ENCODE data around the gene UPK3BL1. TPM values are rescaled to one million over a fixed set of nuclear protein-coding genes. Genes with fewer than 3 reads are reported as not detected.
A peak's percentile ranks its signal among the peaks of the same experiment; 100 is the strongest.
"Not testable (repeated sequence)": the region's sequence is repeated elsewhere in the genome, so short reads cannot be mapped to it uniquely, and the experiment has no call there.

The UPK3BL1 gene, protein sequence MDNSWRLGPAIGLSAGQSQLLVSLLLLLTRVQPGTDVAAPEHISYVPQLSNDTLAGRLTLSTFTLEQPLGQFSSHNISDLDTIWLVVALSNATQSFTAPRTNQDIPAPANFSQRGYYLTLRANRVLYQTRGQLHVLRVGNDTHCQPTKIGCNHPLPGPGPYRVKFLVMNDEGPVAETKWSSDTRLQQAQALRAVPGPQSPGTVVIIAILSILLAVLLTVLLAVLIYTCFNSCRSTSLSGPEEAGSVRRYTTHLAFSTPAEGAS
- total RNA-seq = 10 to 100 TPM; 13.3 to 58.8 TPM

DNA sequence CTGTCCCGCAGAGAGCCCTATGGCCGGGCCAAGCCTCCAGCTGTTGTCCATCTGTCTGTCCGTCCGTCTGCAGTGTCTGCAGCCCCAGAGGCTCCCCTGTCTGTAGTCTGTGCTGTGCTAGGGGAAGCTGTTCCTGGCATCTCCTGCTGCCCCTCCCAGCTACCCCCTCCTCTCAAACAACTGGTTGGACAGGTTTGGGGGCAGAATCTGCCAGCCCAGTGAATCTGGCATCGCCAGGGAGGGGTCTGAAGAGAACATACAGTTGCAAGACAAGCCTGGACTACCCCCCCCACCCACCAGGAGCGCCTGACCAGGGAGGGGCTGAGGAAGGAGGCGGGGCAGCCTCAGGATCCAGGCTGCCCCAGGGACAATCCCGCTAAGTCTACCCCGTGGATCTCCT is at the start of gene UPK3BL1:
UPK3BL1 (minus strand) TSS at position 101 of the 400 bp plus-strand sequence; CDS start at position 51, 50 bp downstream.
- not testable (repeated sequence) for DNase-seq; H3K36me3 Mint-ChIP-seq (ENCODE audit: insufficient read depth in 2 of 2); H3K4me1 Mint-ChIP-seq (ENCODE audit: low read depth); H3K27me3 Mint-ChIP-seq (ENCODE audit: low read depth); H3K4me3 Mint-ChIP-seq; ATAC-seq (replicated peaks in 1 of 2); H3K9me3 Mint-ChIP-seq; H3K27ac Mint-ChIP-seq

DNA sequence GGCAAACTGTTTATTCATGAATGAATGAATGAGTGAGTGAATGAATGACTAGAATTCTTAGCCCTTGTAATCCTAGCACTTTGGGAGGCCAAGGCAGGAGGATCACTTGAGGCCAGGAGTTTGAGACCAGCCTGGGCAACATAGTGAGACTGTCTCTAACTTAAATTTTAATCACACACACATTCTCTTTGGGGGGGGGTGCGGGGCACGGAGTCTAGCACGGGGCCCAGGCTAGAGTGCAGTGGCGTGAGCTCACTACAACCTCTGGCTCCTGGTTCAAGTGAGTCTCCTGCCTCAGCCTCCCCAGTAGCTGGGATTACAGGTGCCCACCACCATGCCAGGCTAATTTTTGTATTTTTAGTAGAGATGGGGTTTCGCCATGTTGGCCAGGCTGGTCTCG is 48.0 kb upstream of the UPK3BL1 start:
- H3K9me3 Mint-ChIP-seq; H3K27ac Mint-ChIP-seq; H3K27me3 Mint-ChIP-seq (ENCODE audit: low read depth); ATAC-seq (replicated peaks in 1 of 2); H3K4me3 Mint-ChIP-seq; H3K36me3 Mint-ChIP-seq (ENCODE audit: insufficient read depth in 2 of 2); H3K4me1 Mint-ChIP-seq (ENCODE audit: low read depth); DNase-seq: not testable (repeated sequence)

DNA sequence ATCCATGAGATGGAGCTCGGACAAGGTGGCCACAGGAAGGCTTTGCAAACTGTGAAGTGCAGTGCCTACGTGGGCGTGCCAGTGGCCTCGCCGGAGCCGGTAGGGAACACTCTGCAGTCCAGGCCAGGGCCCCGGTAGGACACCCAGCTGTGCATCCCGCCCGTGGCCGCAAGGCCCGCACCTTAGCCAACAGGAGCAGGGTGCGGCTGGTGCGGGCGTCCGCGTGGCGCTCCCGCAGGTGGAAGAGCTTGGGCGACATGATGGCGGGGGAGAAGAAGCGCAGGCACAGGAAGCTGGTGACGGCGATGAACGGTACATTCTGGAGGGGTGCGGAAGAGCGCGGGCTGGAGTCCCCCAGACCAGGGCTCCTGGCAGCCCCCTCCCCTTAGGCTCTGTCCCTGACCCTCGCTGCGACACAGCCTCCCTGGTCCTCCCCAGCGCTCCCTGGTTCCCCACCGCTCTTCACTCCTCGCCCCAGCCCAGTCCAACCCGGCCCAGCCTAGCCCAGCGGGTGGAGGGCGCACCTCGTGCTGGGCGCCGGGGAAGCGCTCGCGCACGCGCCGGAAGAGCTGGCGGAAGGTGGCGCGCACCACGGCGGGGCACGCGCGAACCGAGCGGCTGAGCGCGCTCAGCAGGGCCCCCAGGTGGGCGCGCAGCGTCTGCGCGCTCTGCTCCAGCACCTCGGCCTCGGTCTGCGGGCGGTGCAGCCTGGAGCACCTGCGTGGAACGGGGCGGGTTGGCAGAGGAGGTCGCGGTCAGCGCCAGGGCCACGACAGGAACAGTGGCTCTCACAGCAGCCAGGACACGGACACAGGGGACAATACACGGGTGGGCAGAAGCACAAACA is 47.1 kb upstream of the UPK3BL1 start:
- not testable (repeated sequence) for H3K36me3 Mint-ChIP-seq (ENCODE audit: insufficient read depth in 2 of 2); H3K4me3 Mint-ChIP-seq; H3K27me3 Mint-ChIP-seq (ENCODE audit: low read depth); H3K9me3 Mint-ChIP-seq; H3K27ac Mint-ChIP-seq; H3K4me1 Mint-ChIP-seq (ENCODE audit: low read depth)
- DNase-seq = peak in 1 of 2 donors; percentile 12
- peak; percentile 80 to 82 for ATAC-seq (replicated peaks in 1 of 2)

DNA sequence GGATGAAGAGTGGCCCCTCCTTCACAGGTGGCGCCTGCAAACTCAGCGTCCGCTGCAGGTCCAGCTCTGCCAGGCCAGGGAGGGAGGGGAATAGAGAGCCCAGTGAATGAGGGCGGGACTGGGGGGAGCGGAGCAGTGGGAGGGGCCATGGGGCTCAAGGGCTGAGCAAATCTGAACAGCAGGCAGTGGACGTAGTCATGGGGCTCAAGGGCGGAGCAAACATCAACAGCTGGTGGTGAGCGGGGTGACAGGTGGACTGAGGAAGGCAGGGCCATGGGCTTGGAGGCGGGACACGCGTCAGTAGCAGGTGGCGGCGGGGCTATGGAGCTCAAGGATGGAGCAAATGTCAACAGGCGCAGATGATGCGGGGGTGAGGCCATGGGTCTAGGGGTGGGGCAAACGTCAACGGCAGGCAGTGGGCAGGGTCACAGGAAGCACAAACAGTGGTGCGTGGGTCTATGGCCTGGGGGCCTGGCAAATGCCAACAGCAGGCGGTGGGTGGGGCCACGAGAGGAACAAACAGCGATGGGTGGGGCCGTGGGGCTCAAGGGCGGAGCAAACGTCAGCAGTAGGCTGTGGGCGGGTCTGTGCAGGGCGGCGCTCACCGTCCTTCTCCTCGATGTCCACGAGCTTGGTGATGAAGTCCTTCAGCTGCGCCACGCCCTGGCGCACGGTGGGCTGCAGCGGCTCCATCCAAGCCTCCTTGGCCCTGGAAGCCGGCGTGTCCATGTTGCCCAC is 45.9 kb upstream of the UPK3BL1 start:
- H3K4me1 Mint-ChIP-seq (ENCODE audit: low read depth); DNase-seq; H3K27me3 Mint-ChIP-seq (ENCODE audit: low read depth); H3K9me3 Mint-ChIP-seq; H3K27ac Mint-ChIP-seq; H3K36me3 Mint-ChIP-seq (ENCODE audit: insufficient read depth in 2 of 2); H3K4me3 Mint-ChIP-seq: not testable (repeated sequence)
- peak; percentile 84 to 89 for ATAC-seq (replicated peaks in 1 of 2)

DNA sequence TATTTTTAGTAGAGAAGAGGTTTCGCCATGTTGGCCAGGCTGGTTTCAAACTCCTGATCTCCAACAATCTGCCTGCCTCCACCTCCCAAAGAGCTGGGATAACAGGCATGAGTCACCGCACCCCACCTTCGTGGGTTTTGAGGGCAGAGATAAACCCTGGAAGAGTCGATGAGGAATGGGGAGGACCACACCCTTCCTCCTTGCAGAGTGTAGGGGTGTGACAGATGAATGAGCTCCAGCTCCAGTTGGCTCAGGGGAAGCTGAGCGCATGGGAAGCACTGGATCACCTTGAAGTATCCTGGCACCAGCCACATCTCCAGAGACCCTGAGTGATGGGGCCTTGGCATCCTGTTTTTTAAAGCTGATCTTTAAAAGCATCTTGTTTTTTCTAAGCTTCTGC is 40.0 kb upstream of the UPK3BL1 start:
- H3K36me3 Mint-ChIP-seq (ENCODE audit: insufficient read depth in 2 of 2); H3K4me1 Mint-ChIP-seq (ENCODE audit: low read depth); DNase-seq; ATAC-seq (replicated peaks in 1 of 2); H3K4me3 Mint-ChIP-seq; H3K27me3 Mint-ChIP-seq (ENCODE audit: low read depth); H3K27ac Mint-ChIP-seq; H3K9me3 Mint-ChIP-seq: not testable (repeated sequence)

DNA sequence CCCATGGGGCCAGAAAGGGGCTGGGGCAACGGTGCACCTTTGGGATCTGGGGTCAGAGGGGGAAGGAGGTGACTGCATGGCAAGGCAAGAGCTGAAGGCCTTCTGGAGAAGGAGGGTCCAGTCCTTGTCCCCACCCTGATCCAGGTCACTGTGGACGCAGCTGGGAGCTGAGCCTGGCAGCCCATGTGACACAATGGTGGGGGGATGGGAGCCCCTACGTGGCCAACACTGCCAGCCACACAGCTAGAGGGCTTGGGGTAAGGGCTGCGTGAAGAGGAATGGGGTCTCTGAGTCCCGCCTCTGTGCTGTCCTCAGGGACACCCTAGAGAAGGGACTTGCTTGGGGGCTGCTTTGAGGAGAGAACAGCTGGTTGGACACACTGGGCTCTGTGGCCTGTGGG is 38.2 kb upstream of the UPK3BL1 start:
- H3K27ac Mint-ChIP-seq; H3K27me3 Mint-ChIP-seq (ENCODE audit: low read depth); ATAC-seq (replicated peaks in 1 of 2); DNase-seq; H3K36me3 Mint-ChIP-seq (ENCODE audit: insufficient read depth in 2 of 2); H3K9me3 Mint-ChIP-seq; H3K4me3 Mint-ChIP-seq; H3K4me1 Mint-ChIP-seq (ENCODE audit: low read depth): not testable (repeated sequence)

DNA sequence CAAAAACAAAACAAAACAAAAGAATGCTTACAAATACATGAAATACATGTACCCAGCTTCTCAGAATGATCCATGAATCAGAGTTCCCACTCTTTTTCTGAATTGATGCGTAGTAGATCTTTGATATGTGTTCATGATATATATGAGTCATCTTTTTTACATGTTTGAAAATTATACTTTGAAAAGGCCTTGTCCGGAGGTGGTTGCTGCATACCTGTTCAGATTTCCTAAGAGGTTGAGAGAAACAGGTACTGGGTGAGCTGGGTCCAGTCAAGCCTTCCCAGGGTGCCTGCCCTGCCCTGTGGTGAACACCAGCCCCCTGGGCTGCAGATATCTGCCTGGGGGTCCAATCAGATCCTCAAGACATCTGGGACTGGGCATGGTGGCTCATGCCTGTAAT is 33.0 kb upstream of the UPK3BL1 start:
- ATAC-seq (replicated peaks in 1 of 2) (peak; percentile 64 to 70), DNase-seq (peak; percentile 22 to 36)
- not testable (repeated sequence) for H3K9me3 Mint-ChIP-seq; H3K36me3 Mint-ChIP-seq (ENCODE audit: insufficient read depth in 2 of 2); H3K4me1 Mint-ChIP-seq (ENCODE audit: low read depth); H3K27ac Mint-ChIP-seq; H3K4me3 Mint-ChIP-seq; H3K27me3 Mint-ChIP-seq (ENCODE audit: low read depth)

DNA sequence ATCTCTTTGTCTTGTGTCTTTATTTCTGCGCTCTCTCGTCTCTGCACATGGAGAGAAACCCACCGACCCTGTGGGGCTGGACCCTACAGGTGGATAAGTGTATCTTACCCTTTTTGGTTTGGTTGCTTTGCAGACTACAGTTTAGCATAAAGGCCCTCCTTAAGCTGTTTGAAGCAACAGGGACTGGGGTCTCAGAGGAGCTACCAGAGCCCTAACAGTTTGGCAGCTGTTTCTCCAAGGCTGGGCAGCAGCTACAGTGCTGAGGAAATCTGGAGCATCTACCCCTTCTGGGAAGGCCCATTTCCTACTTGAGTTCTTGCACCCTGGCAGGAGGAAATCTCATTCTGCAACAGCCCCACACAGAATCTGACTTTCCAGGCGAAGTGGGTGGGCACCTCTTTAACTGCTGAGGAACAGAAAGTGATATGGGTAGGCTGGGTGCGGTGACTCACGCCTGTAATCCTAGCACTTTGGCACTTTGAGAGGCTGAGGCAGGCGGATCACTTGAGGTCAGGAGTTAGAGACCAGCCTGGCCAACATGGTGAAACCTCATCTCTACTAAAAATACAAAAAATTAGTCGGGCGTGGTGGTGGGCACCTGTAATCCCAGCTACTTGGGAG is 31.0 kb upstream of the UPK3BL1 start:
- ATAC-seq (replicated peaks in 1 of 2) = peak in 1 of 2 donors; percentile 14
- not testable (repeated sequence) for H3K36me3 Mint-ChIP-seq (ENCODE audit: insufficient read depth in 2 of 2)

DNA sequence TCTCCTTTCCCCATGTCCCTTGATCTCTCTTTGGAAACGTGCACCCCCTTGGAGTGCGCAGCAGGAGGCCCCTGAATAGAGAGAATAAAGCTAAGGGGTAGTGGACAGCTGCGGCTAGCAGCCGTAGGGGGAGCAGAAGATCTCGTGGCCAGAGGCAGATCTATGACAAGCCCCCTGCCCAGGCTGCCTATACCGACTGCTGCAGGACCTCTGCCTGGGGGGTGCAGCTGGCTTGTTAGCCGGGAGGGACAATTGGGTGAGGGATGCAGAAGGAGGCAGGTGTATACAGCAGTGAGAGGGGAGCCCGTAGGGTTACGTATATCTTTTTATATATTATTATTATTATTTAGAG is 29.3 kb upstream of the UPK3BL1 start:
- H3K4me3 Mint-ChIP-seq; DNase-seq; H3K36me3 Mint-ChIP-seq (ENCODE audit: insufficient read depth in 2 of 2); H3K9me3 Mint-ChIP-seq; H3K27ac Mint-ChIP-seq; H3K27me3 Mint-ChIP-seq (ENCODE audit: low read depth); H3K4me1 Mint-ChIP-seq (ENCODE audit: low read depth): not testable (repeated sequence)
- ATAC-seq (replicated peaks in 1 of 2) = peak; percentile 30 to 43

More for the DNA sequence above, 31.0 kb upstream of the UPK3BL1 start:
- H3K9me3 Mint-ChIP-seq; H3K4me3 Mint-ChIP-seq; DNase-seq; H3K4me1 Mint-ChIP-seq (ENCODE audit: low read depth); H3K27me3 Mint-ChIP-seq (ENCODE audit: low read depth); H3K27ac Mint-ChIP-seq: not testable (repeated sequence)

DNA sequence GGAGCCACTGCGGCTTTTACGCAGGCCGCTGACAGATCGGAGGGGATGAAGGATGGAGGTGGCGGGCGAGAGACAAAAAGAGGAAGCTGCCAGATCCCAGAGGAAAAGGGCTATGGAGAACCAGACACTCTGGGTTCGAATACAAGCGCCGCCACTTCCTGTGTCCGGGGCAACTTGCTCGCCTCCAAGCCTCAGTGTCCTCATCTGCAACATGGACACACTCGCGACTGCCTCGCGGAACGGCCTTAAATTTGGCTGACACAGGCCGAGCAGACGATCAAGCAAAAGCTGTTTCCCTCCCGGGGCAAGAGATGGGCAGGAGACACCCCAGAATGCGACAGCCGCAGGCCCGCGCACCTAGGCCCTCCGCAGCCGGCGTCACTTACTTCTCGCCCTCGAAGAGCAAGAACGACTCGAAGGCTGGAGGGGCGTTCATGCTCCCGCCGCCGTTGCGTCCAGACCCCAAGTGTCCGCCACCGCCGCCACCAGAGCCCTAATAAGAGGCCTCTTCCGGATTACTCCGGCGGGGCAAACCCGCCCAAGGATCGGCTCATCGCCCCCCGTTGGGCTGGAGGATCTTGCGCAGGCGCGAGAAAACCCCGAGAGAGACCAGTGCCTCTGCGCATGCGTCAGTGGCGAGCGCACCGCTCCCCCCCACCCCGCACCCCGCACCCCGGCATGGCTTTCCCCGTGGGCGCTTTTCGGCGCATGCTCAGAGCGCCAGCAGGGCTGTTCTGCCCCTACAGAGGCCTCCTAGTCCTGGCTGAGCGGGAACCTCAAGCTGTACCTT is 28.8 kb upstream of the UPK3BL1 start, which contains the start of gene POLR2J2:
POLR2J2 (minus strand) TSS at position 498 of the 790 bp plus-strand sequence; CDS start at position 436, 62 bp downstream.
- DNase-seq (peak in 1 of 2 donors; percentile 80), ATAC-seq (replicated peaks in 1 of 2) (peak; percentile 63 to 73)
- H3K4me3 Mint-ChIP-seq = peak within 1 kb of the TSS in 1 of 2 donors; percentile 66
- H3K36me3 Mint-ChIP-seq (ENCODE audit: insufficient read depth in 2 of 2); H3K27me3 Mint-ChIP-seq (ENCODE audit: low read depth); H3K4me1 Mint-ChIP-seq (ENCODE audit: low read depth); H3K27ac Mint-ChIP-seq; H3K9me3 Mint-ChIP-seq: not testable (repeated sequence)

DNA sequence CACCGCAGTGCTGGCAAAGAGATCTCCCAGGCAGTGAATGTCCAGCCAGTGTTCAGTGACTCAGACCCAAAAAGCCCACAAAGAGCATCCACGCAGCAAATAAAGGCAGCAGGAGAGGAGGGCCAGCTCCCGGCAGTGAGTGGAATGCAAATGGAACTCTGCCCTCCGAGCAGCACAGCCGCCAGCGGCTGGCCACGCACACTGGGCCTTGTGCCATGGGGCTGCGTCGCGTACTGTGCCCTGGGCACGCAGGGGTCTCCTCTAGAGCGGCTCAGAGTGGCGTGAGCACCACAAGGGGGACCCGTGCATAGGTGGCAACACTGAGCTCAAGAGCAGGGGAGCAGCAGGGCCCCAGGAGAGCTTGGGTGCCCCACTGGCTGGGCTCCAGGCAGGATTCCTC is 24.9 kb upstream of the UPK3BL1 start:
- not testable (repeated sequence) for H3K27ac Mint-ChIP-seq; H3K4me3 Mint-ChIP-seq; ATAC-seq (replicated peaks in 1 of 2); H3K36me3 Mint-ChIP-seq (ENCODE audit: insufficient read depth in 2 of 2); H3K9me3 Mint-ChIP-seq; H3K27me3 Mint-ChIP-seq (ENCODE audit: low read depth); DNase-seq; H3K4me1 Mint-ChIP-seq (ENCODE audit: low read depth)

DNA sequence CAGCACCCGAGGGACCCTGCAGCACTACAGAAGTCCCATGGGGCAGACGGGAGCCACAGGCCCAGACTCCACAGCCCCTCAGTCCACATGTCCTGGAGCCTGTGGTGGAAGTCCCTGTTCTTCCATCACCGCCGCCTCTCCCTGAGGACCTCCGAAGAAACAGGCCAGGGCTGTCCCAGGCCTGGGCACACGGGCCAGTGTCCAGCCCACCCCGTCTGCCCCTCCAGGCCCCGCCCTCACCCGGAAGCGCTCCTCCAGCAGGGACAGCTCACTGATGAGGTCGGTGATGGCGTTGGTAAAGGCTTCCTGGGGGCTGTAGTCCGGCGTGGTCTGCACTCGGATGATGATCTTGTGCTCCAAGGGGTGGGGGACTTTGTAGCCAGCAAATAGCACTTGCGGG is 24.3 kb upstream of the UPK3BL1 start:
- not testable (repeated sequence) for ATAC-seq (replicated peaks in 1 of 2); DNase-seq; H3K36me3 Mint-ChIP-seq (ENCODE audit: insufficient read depth in 2 of 2); H3K4me1 Mint-ChIP-seq (ENCODE audit: low read depth); H3K4me3 Mint-ChIP-seq; H3K27ac Mint-ChIP-seq; H3K9me3 Mint-ChIP-seq; H3K27me3 Mint-ChIP-seq (ENCODE audit: low read depth)
